Endothelial cell of umbilical vein (primary cell): Measurements from ENCODE around the gene NSUN4.

ENCODE experiments used
- CTCF ChIP-seq, 2 donors: IDR thresholded peaks; 1 replicate in 1 of 2; 2 replicates in 1 of 2; pipeline ENCODE4 v1.5.1; 2011; ENCODE audit warnings: low read length in 2 of 2, mild to moderate bottlenecking in 2 of 2, moderate library complexity in 2 of 2, control low read depth in 1 of 2, inconsistent platforms in 1 of 2, low read depth in 1 of 2; ENCODE audit not compliant: insufficient read depth in 1 of 2; ENCODE audit errors: extremely low read depth in 1 of 2
- EZH2 ChIP-seq: IDR thresholded peaks from 2 replicates; pipeline ENCODE4 v1.6.1; 2012; ENCODE audit warnings: borderline replicate concordance, low read depth, mild to moderate bottlenecking, moderate library complexity, low read length, inconsistent platforms; ENCODE audit not compliant: severe bottlenecking
- JUN ChIP-seq: IDR thresholded peaks from 2 replicates; pipeline ENCODE4 v1.6.1; 2011; ENCODE audit warnings: borderline replicate concordance, low read depth; ENCODE audit not compliant: insufficient read length, insufficient read depth
- MAX ChIP-seq: IDR thresholded peaks from 2 replicates; pipeline ENCODE4 v1.6.1; 2011; ENCODE audit not compliant: insufficient read depth, insufficient read length
- POLR2A ChIP-seq: IDR thresholded peaks from 2 replicates; pipeline ENCODE4 v1.6.1; 2012; ENCODE audit warnings: low read depth, mild to moderate bottlenecking, control low read depth, low read length

- no peak for TF ChIP-seq CTCF (IDR thresholded peaks at IDR 0.05; ENCODE audit: extremely low read depth in 1 of 2, insufficient read depth in 1 of 2, low read depth in 1 of 2, low read length in 2 of 2)
- no peak for TF ChIP-seq POLR2A
- TF ChIP-seq EZH2, result no peak
- no peak for TF ChIP-seq MAX
- TF ChIP-seq JUN, result no peak
Measured at GRCh38 chr1:46405197-46405555, 64.6 kb downstream of the NSUN4 start.
